SK-N-SH (cell line): ENCODE data around the gene GP1BA. TPM values are rescaled to one million over a fixed set of nuclear protein-coding genes. Genes with fewer than 3 reads are reported as not detected.

Experiments
- CTCF ChIA-PET: fragments of 300-600, 350-600 bp; formaldehyde crosslinking; extraction: SDS; loops from one replicate; lab custom pipeline; 2021; lab: Yijun Ruan, JAX
- POLR2A ChIA-PET: fragments of 350-600 bp; sonication (Branson Sonifier 250); formaldehyde crosslinking; extraction: SDS; loops from one replicate; lab custom pipeline; 2020; ENCODE audit warnings: antibody characterized with exemption, inconsistent platforms; lab: Yijun Ruan, JAX
- DNase-seq: peaks from one replicate; pipeline ENCODE4 v3.0.0; 2012
- H2AFZ ChIP-seq: fragments of 200-600 bp; sonication (generic); 2 replicates; pipeline ENCODE4 v1.8.1; 2016; ENCODE audit warnings: antibody characterized with exemption, mild to moderate bottlenecking, low read depth
- H3F3A ChIP-seq: fragments of 200-600 bp; sonication (generic); replicated peaks from 2 replicates; pipeline ENCODE3; 2016; ENCODE audit warnings: antibody characterized with exemption, mild to moderate bottlenecking; ENCODE audit not compliant: insufficient read depth
- H3K27ac ChIP-seq, 2 experiments: fragments of 200-500 bp in 1 of 2; fragments of 200-600 bp in 1 of 2; sonication (Bioruptor generic) in 1 of 2; sonication (generic), shearing (Covaris generic) in 1 of 2; 2 replicates each; pipeline versions ENCODE4 v1.5.1 to v1.6.1; 2014 to 2016; ENCODE audit warnings: low read depth in 2 of 2, inconsistent platforms in 1 of 2, low read length in 1 of 2, mild to moderate bottlenecking in 1 of 2, mixed read lengths in 1 of 2
- H3K27me3 ChIP-seq: fragments of 200-600 bp; sonication (generic), shearing (Covaris generic); 2 replicates; pipeline ENCODE4 v1.6.1; 2016; ENCODE audit warnings: mixed run types; ENCODE audit not compliant: insufficient read depth
- H3K36me3 ChIP-seq, 2 experiments: fragments of 200-500 bp in 1 of 2; fragments of 200-600 bp in 1 of 2; sonication (Bioruptor generic) in 1 of 2; sonication (generic) in 1 of 2; replicated peaks in 1 of 2; 2 replicates each; pipeline versions ENCODE3 to v1.5.1; 2014 to 2016; ENCODE audit warnings: low read length in 1 of 2, mild to moderate bottlenecking in 1 of 2; ENCODE audit not compliant: insufficient read depth in 2 of 2, control insufficient read depth in 1 of 2
- H3K4me1 ChIP-seq, 2 experiments: fragments of 200-500 bp in 1 of 2; fragments of 200-600 bp in 1 of 2; sonication (Bioruptor generic) in 1 of 2; sonication (generic), shearing (Covaris generic) in 1 of 2; 2 replicates each; pipeline versions ENCODE4 v1.5.1 to v1.6.1; 2014 to 2016; ENCODE audit warnings: low read depth in 1 of 2, low read length in 1 of 2, mixed run types in 1 of 2; ENCODE audit not compliant: insufficient read depth in 2 of 2, control insufficient read depth in 1 of 2
- H3K4me2 ChIP-seq: fragments of 200-600 bp; sonication (generic), shearing (Covaris generic); 2 replicates; pipeline ENCODE4 v1.6.1; 2017; ENCODE audit warnings: mixed run types
- H3K4me3 ChIP-seq, 2 experiments: fragments of 200-500 bp in 1 of 2; fragments of 200-600 bp in 1 of 2; sonication (Bioruptor generic) in 1 of 2; sonication (generic), shearing (Covaris generic) in 1 of 2; 2 replicates each; pipeline versions ENCODE4 v1.5.1 to v1.8.1; 2014 to 2016; ENCODE audit warnings: low read depth in 2 of 2, inconsistent platforms in 1 of 2, low read length in 1 of 2, mild to moderate bottlenecking in 1 of 2, mixed read lengths in 1 of 2, moderate library complexity in 1 of 2
- H3K79me2 ChIP-seq: fragments of 200-600 bp; sonication (generic); 2 replicates; pipeline ENCODE4 v1.8.1; 2017; ENCODE audit warnings: mild to moderate bottlenecking; ENCODE audit not compliant: insufficient read depth
- H3K9ac ChIP-seq: fragments of 200-600 bp; sonication (generic); 2 replicates; pipeline ENCODE4 v1.6.1; 2017; ENCODE audit warnings: mixed run types
- H3K9me2 ChIP-seq: fragments of 200-600 bp; sonication (generic); 2 replicates; pipeline ENCODE4 v1.6.1; 2017; ENCODE audit warnings: mixed run types
- H3K9me3 ChIP-seq: fragments of 200-600 bp; sonication (generic); 2 replicates; pipeline ENCODE4 v1.6.1; 2017; ENCODE audit warnings: mixed run types, mild to moderate bottlenecking, moderate library complexity
- H4K20me1 ChIP-seq: fragments of 200-600 bp; sonication (generic); 2 replicates; pipeline ENCODE4 v1.6.1; 2017; ENCODE audit warnings: mild to moderate bottlenecking, mixed run types; ENCODE audit not compliant: insufficient read depth
- CHD2 ChIP-seq: fragments of 150-350 bp; IDR thresholded peaks from 2 replicates; pipeline ENCODE4 v1.6.1; 2018; ENCODE audit warnings: low read length; ENCODE audit not compliant: partially characterized antibody
- ELF1 ChIP-seq: IDR thresholded peaks from 2 replicates; pipeline ENCODE4 v1.4.0; 2012
- EP300 ChIP-seq, 2 experiments: IDR thresholded peaks; 2 replicates each; pipeline versions ENCODE4 v1.4.0 to v1.6.1; 2012; ENCODE audit warnings: borderline replicate concordance in 1 of 2, low read depth in 1 of 2, low read length in 1 of 2
- FOXJ3 ChIP-seq: sonication (generic); formaldehyde crosslinking; IDR thresholded peaks from 2 replicates; pipeline ENCODE4 v1.5.1; 2020; ENCODE audit warnings: mild to moderate bottlenecking, missing genetic modification reagents
- MEF2A ChIP-seq: IDR thresholded peaks from 2 replicates; pipeline ENCODE4 v1.4.0; 2012; ENCODE audit warnings: low read depth, borderline replicate concordance
- NFIC ChIP-seq: IDR thresholded peaks from 2 replicates; pipeline ENCODE4 v1.4.0; 2012; ENCODE audit warnings: borderline replicate concordance
- RAD21 ChIP-seq: IDR thresholded peaks from 2 replicates; pipeline ENCODE4 v1.6.1; 2012; ENCODE audit warnings: mild to moderate bottlenecking, low read length
- WGBS: methylation state at CpG from one replicate; pipeline ENCODE4 v1.1.6; 2017; ENCODE audit warnings: low lambda C conversion rate; 5-methylcytosine and 5-hydroxymethylcytosine counted together
- polyA plus RNA-seq, 3 experiments: library from polyadenylated mRNA; depleted of rRNA; stranded (reverse); fragments of >200 nt; gene quantifications; 2 replicates each; pipeline ENCODE4 v1.2.3, GENCODE V29; 2012
- TF ChIP-seq, protein P1 (sequence below): IDR thresholded peaks from 2 replicates; pipeline ENCODE4 v1.6.1; 2012; ENCODE audit warnings: mild to moderate bottlenecking, low read depth, low read length, moderate library complexity
- TF ChIP-seq, protein P2 (sequence below): fragments of 200-600 bp; sonication (generic); IDR thresholded peaks from 2 replicates; pipeline ENCODE4 v1.6.1; 2017; ENCODE audit warnings: antibody characterized with exemption, mild to moderate bottlenecking, moderate library complexity
- TF ChIP-seq, protein P3 (sequence below): IDR thresholded peaks from 2 replicates; pipeline ENCODE4; 2012

Gene GP1BA
- polyA plus RNA-seq, 1 of the 3 experiments (the other 2 are of a cell fraction), result not detected

DNA sequence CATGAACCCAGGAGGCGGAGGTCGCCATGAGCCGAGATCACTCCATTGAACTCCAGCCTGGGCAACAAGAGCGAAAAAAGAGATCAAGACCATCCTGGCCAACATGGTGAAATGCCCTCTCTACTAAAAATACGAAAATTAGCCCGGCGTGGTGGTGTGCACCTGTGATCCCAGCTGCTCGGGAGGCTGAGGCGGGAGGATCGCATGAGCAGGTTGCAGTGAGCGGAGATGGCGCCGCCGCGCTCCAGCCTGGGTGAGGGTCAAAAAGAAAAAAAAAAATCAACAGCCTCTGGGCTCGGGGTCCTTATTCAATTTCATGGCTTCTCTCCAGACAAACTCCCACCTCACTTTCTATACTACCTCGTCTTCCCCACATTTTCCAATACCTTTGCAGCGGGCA lies 3.2 kb upstream of the GP1BA start (continued):
- no peak for TF ChIP-seq EP300 (IDR thresholded peaks at IDR 0.05; ENCODE audit: borderline replicate concordance in 1 of 2, low read depth in 1 of 2, low read length in 1 of 2)
- TF ChIP-seq MEF2A, result no peak
- no peak for TF ChIP-seq FOXJ3 (CRISPR knock-in tag)

DNA sequence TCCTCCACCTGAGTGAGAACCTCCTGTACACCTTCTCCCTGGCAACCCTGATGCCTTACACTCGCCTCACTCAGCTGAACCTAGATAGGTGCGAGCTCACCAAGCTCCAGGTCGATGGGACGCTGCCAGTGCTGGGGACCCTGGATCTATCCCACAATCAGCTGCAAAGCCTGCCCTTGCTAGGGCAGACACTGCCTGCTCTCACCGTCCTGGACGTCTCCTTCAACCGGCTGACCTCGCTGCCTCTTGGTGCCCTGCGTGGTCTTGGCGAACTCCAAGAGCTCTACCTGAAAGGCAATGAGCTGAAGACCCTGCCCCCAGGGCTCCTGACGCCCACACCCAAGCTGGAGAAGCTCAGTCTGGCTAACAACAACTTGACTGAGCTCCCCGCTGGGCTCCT lies 679 bp downstream of the GP1BA start:
- Histone ChIP-seq H3K27ac (no peak overlapping the region), H3K9me3 (no peaks in the 10 kb centered on the region), H3F3A (no peaks in the 10 kb centered on the region), H3K4me2 (no peak overlapping the region), H3K9ac (no peak overlapping the region), H3K4me3 (no peak overlapping the region), H3K36me3 (peaks cover 13 to 14% of the 10 kb centered on the region in 2 experiments), H2AFZ (no peak overlapping the region), H3K4me1 (peaks cover 0 to 9% of the 10 kb centered on the region in 2 experiments; a peak in 2 of 4 replicates), H3K79me2 (no peaks in the 10 kb centered on the region), H3K27me3 (no peaks in the 10 kb centered on the region), H3K9me2 (no peaks in the 10 kb centered on the region), H4K20me1 (no peaks in the 10 kb centered on the region)
- ChIA-PET POLR2A (no interaction called here), CTCF (interaction anchor here (1.0 to 1.9 kb wide), 3 partner anchors 24 to 143 kb away, joined by 3 to 6 read pairs (median 3); partner anchors contain the start of gene CAMTA2)
- TF ChIP-seq, protein P1, sequence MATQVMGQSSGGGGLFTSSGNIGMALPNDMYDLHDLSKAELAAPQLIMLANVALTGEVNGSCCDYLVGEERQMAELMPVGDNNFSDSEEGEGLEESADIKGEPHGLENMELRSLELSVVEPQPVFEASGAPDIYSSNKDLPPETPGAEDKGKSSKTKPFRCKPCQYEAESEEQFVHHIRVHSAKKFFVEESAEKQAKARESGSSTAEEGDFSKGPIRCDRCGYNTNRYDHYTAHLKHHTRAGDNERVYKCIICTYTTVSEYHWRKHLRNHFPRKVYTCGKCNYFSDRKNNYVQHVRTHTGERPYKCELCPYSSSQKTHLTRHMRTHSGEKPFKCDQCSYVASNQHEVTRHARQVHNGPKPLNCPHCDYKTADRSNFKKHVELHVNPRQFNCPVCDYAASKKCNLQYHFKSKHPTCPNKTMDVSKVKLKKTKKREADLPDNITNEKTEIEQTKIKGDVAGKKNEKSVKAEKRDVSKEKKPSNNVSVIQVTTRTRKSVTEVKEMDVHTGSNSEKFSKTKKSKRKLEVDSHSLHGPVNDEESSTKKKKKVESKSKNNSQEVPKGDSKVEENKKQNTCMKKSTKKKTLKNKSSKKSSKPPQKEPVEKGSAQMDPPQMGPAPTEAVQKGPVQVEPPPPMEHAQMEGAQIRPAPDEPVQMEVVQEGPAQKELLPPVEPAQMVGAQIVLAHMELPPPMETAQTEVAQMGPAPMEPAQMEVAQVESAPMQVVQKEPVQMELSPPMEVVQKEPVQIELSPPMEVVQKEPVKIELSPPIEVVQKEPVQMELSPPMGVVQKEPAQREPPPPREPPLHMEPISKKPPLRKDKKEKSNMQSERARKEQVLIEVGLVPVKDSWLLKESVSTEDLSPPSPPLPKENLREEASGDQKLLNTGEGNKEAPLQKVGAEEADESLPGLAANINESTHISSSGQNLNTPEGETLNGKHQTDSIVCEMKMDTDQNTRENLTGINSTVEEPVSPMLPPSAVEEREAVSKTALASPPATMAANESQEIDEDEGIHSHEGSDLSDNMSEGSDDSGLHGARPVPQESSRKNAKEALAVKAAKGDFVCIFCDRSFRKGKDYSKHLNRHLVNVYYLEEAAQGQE, result no peak
- TF ChIP-seq, protein P2, sequence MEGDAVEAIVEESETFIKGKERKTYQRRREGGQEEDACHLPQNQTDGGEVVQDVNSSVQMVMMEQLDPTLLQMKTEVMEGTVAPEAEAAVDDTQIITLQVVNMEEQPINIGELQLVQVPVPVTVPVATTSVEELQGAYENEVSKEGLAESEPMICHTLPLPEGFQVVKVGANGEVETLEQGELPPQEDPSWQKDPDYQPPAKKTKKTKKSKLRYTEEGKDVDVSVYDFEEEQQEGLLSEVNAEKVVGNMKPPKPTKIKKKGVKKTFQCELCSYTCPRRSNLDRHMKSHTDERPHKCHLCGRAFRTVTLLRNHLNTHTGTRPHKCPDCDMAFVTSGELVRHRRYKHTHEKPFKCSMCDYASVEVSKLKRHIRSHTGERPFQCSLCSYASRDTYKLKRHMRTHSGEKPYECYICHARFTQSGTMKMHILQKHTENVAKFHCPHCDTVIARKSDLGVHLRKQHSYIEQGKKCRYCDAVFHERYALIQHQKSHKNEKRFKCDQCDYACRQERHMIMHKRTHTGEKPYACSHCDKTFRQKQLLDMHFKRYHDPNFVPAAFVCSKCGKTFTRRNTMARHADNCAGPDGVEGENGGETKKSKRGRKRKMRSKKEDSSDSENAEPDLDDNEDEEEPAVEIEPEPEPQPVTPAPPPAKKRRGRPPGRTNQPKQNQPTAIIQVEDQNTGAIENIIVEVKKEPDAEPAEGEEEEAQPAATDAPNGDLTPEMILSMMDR, result no peak
- TF ChIP-seq ELF1, result no peak
- TF ChIP-seq CHD2, result no peak
- TF ChIP-seq, protein P3, sequence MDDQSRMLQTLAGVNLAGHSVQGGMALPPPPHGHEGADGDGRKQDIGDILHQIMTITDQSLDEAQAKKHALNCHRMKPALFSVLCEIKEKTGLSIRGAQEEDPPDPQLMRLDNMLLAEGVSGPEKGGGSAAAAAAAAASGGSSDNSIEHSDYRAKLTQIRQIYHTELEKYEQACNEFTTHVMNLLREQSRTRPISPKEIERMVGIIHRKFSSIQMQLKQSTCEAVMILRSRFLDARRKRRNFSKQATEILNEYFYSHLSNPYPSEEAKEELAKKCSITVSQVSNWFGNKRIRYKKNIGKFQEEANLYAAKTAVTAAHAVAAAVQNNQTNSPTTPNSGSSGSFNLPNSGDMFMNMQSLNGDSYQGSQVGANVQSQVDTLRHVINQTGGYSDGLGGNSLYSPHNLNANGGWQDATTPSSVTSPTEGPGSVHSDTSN, result no peak
- TF ChIP-seq RAD21, result no peak
- no peak for TF ChIP-seq NFIC
- WGBS, result 94% methylated on average over 8 of the region's 12 CpGs
- no peak for DNase-seq
